Stimulated activated CD4-positive, alpha-beta T cell treated with anti-CD3 and anti-CD28 coated beads, Interleukin-4, amount 100 ng/mL, for 24 hours (primary cell): Measurements from ENCODE around the gene CLMP.

ENCODE experiments used
- DNase-seq: peaks from one replicate; pipeline ENCODE4 v3.0.0-alpha.2; 2020

The CLMP gene

DNA sequence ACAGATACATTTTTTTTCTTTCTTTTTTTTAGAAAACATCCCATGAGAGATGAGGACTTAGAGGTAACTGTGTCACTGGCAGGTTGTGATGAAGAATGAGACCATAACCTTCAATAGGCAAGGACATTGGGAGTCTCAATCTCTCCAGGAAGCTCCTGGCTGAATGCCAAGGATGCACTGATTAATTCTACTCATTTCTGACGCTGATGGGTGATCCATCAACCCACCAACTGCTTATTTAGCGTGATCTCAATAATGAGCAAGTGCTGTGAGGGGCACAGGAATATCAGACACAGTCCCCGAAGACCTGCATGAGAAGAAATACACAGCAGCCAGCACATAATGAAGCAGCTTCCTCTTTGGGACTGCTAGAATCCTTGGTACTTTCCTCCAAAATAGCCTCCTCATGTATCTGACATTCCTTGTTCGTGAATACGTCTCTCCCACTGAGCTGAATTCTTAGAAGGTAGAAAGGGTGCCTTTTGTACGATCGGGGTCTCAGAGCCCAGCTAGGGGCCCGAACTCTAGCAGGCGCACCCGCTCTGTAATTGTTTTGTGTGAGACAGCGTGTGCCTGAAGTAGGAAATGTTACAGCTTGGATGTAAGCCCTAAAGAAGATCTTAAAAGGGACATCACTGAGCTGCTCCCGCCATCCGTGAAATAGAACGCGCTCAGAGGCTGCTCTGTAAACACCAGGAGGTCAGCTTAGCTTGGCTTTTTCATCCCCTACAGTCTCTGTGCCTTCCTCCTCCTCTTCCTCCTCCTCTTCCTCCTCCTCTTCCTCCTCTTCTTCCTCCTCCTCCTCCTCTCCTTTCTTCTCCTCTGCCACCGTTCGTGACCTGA, 7.2 kb downstream of the CLMP start:
- no peak for DNase-seq

DNA sequence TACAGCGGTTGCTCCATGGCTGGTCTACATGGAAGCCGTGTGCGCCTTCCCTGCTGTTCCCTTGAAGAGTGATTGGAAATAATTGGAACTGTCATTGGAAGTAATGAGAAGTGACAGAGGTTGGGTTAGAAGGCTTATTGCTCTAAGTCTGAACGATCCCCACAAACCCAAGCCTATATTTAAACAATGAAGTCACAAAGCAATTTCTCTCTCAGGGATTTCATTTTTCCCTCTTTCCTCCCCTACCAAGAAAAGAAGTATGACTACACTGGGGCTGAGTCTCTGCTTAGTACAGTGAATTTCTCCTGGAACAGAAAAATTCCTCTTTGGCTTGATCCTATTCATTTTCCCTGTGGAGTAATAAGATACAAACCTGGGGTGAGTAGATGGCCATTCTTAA, 7.8 kb downstream of the CLMP start:
- DNase-seq: no peak

DNA sequence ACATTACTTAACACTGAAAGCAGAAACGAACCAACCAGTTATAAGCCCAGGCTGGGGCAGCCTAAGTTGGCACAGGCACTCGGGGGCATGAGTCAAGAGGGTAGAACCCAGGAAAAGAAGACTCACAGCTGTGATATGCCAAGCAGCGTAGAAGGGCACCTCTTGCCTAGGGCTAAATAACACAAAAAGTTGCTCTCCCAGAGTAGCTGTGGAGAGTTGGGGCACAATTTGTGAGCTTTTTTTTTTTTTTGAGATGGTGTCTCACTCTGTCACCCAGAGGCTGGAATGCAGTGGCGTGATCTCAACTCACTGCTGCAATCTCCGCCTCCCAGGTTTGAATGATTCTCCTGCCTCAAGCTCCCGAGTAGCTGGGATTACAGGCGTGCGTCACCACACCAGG, 8.8 kb downstream of the CLMP start:
- DNase-seq: no peak

DNA sequence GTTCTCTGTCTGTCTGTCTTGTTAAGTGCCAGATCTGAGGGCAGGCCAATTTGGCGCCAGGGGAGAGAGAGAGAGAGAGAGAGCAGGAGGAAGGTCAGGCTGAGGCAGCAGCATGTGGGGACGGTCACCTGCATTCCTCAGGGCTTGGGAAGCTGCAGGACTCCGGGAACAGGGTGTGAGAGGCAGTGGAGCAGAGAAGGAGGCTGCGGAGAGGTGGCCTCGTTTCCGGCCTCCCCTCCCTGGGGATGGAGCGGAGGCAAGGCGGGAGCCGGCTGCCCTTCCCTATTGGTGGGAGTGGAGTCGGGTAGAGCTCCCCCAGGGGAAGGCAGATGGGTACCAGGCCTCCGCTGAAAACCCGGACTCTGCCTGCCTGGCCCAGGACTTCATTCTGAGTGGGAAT, 9.7 kb downstream of the CLMP start:
- no peak for DNase-seq

DNA sequence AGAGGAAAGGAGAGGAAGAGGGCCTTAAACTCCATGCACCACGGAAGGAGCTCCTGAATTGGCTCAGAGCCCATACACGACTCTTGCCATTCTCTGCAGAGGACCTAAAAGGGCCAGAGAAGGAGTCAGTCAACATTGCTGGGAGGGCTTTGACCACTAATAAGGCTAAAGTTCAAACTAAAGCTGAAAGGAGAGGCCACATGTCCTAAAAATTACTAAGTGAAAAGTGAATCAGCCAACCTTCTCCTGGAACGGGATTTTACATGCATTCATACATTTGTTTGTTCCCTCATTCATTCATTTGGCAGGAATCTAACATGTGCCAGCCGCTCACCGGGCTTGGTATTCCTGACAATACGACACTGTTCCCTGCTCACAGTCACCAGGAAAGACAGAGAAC, 10.5 kb downstream of the CLMP start:
- DNase-seq: no peak

DNA sequence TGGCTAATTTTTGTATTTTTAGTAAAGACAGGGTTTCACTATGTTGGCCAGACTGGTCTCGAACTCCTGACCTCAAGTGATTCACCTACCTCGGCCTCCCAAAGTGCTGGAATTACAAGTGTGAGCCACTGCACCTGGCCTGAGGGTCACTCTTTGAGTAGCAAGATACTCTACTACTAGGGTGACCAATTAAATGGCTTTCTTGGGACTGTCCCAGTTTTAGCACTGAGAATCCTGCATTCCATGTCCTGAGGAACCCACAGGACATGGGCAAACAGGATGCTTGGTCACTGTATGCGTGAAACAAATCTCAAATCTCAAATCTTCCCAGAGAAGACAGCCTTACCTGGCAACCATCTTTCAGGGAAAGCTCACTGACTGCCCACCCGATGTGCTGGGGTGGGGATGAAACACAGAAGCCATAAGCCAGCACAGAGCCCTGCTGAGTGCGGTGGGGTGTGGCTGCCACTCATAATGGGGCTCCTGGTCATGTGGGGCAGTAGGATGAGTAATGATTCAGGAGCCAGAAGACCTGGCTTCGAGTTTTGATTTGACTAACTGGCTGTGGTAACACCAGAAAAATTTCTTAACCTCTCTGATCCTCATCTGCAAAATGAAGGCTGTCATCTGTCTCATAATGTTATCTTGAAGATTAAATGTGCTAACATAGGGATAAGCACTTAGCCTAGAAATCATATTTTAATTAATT, 11.5 kb downstream of the CLMP start:
- DNase-seq: no peak

DNA sequence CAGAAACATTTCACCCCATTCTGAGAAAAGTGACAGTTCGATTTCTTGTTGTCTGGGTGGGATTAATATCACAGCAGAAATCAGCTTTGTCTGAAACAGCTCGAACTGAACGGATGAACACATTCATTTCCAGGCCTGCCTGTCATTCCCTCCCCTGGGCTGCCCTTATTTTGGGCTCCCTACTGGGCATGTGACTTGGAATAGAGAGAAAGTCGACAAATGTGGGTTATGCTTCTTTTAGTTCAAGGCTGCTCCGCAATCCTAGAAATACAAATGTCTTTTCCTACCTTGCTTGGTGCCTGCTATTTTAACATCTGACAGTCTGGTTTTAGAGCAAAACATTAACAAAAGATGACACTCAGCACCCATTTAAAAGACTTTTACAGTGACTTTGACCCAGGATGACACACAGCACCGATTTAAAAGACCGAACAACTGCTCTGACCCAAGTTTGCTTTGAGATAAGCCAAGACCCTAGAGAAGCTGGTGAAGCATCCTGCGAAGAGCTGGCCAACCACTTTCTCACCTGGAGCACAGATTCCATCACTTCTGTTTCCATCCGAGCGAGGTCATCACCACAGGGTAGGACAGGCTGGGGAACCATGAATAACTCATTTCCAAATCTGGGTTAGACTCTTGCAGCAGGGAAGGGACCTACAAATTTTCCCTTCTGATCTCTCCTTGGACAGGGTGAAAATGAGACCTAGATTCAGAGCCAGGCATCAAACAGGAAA, 13.1 kb downstream of the CLMP start:
- DNase-seq: no peak

DNA sequence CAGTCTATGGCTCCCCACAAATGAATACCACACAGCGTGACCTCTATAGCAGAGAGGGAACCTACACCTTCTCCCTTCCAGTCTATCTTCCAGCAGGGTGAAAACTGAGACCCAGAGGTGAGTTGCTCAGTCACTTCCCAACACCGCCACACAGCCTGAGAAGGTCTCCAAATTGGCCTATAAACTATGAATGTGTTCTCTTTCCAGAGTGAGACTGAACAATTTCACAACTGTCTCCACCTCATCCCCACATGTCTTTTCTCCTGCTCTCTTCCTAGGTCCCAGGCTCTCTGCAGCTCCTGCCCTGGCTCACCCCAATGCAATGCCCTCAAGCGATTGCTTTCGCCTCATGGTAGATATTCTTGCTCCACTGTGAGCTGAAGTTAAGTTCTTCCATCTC, 14.0 kb downstream of the CLMP start:
- DNase-seq: no peak

DNA sequence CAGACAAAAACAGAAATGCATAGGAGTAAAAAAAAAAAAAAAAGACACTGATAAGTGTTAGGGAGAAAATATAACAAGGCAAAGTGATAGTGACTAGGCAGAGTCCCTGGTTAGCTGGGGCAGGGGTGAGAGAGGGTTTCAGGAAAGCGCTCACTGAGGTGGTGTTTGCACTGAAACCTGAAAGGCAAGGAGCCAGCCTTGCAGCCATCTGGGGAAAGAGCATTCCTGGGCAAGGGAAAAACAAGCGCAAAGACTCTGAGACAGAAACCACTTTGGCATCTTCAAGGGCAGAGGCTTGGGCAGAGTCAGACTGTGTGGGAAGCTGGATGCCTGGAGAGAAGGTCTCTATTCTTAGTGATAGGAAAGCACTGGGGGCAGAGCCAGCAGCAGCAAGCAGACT, 14.5 kb downstream of the CLMP start:
- no peak for DNase-seq

DNA sequence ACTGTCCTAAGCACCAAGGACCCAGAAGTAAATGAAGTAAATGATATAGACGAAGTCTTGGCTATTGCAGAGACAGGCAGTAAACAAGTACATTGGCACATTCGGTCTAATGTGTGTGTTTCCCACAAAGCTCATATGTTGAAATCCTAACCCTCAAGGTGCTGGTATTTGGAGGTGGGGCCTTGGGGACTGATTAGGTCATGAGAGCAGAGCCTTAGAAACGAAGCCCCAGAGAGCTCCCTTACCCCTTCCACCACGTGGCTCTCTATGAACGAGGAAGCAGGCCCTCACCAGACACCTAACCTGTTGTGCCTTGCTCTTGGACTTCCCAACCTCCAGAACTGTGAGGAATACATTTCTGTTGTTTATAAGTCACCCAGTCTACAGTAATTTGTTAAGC, 14.9 kb downstream of the CLMP start:
- DNase-seq: no peak

DNA sequence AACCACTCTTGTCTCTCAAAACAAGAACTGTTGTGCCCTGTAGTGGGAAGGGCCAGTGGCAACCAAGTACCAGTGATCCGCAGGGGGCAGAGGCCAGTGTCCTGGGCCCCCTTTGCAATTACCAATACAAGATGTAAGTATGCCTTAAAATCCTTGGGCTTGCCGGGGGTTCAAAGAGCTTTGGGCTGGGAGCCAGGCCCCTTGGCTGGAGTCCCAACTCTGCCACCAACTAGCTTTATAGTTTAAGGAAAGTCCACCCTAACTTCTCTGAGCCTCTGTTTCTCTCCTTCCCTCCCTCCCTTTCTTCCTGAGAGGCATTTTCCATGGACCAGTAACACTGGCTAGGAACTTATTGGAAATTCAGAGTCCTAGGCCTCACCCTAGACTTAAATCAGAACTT, 15.5 kb downstream of the CLMP start:
- DNase-seq: no peak

DNA sequence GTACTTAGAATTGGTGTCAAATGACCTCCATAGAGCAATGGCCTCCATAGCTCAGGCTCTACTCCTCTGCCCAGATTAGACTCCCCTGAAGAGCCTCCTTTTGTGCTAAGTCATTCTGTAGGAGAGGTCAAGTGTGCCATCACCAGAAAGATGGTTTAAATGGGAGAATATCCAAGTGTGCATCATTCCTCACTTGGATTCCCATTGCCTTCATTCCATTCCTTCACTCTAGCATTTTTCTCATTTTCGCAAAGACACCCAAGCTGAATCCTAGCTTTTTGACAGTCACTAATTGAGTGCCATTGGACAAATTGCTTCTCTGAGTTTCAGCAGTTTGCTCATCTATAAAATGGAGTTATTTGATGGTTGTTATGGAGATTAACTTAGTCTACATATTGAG, 16.9 kb downstream of the CLMP start:
- no peak for DNase-seq

DNA sequence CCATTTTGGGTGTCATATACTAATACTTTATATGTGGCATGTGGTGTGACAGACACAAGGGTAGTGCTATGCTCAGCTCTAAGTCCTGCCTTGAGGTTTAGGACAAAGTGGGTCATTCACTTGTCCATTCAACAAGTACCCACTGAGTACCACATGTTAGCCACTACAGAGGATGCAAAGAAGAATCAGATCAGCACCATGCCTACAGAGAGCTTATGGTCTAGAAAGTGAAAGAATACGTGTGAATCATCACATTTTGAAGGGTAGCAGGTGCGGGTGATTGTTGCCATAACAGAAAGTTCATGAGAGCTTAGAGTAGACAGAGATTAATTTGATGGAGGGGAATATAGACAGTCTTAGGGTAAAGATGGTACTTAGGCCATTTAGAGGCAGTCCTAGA, 18.3 kb downstream of the CLMP start:
- DNase-seq: no peak

DNA sequence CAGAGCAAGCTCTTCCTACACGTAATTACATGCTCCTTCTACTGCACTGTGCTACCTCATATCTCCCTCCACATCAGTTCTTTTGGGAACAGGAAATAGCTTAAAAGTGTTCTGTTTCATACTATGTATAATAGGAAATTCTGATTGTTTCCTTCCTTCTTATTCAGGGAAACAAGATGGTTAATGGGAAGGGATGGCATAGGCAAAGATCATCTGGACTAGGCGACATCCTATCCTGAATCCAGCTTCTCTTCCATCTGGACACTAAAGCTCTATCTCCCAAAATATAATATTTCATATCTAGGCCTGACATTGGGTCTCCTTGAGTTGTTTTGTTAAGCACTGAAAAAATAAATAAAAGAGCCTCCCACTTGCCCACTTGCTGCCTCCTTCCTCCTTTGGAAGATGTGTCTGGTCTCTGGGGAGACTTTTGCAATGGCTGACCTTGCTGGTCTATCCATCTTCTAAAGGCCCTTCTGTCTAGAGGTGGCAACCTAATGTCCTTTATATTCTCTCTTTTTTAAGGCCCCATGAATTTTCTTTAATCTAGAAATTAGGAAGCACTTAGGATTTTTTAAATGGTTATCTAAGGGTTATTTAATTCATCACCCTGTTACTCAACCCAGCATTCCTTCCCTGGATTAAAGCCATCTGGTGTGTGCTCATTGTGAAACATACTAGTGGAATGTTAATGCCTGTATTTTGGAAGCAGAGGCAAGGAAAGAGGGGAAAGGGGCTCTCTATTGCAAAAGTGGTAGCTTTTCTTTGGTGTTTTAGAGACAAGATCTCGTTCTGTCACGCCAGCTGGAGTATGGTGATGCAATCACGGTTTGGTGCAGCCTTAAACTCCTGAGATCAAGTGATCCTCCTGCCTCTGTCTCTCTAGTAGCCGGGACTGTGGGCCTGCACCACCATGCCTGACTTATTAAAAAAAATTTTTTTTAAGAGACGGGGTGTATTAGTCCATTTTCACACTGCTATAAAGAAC, 20.6 kb downstream of the CLMP start:
- DNase-seq: no peak

DNA sequence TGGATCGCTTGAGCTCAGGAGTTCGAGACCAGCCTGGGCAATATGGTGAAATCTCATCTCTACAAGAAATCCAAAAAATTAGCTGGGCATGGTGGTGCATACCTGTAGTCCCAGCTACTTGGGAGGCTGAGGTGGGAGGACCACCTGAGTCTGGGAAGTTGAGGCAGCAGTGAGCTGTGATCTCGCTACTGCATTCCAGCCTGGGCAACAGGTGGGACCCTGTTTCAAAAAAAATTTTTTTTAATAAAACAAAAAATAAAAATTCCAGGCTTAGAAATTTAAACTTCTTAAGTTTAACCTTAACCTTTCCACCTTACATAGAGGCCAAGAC, 21.2 kb downstream of the CLMP start:
- no peak for DNase-seq

DNA sequence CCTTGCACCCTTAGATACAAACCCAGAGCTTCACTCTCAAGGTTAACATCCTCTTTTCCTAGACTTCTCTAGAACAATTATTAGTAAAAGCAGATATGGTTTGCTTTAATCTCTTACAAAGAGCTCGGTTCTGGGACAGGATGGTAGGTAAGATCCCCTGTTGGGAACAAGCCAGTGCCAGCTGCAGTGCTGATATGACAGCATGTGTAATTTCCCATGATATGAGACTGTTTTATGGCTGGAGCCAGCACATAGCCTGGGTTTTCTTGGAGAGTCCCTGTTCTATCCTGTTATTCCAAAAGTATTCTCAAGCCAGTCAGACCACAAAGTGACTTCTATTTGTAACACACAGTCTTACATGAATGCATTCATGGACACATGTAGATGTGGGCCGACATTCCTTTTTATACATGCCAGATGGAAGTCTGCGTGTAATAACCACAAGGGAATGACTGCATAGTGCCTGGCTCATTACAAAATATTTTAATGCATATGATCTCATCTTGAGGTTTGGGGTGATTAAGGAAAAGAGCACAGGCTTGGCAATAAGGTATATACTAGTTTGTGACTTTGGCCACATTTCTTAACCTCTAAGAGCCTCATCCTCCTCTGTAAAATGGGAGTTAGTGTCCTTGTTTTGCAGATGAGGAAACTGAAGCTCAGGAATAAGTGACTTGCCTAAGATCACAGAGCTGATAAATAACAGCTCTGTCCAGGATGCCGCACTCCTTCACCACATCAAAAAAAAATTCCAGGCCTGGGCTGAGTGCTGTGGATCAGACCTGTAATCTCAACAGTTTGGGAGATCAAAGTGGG, 21.8 kb downstream of the CLMP start:
- DNase-seq: no peak

DNA sequence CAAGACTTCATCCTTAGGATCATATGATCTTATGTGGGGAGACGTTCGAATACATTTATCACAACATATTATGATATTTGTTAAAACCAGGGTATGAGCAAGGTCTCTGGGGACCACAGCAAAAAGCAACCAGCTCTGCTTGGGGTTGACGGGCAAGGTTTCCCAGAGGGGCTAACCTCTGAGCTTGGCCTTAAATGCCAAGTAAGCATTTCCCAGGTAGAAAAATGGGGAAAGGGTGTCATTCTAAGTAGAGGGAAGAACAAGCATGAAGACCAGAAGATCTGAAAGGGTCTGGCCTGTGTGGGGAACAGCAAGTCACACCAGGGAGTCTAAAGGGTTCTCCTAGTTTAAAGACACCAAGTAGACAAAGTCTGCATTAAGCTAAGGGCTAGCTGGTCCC, 24.1 kb downstream of the CLMP start:
- DNase-seq: no peak

DNA sequence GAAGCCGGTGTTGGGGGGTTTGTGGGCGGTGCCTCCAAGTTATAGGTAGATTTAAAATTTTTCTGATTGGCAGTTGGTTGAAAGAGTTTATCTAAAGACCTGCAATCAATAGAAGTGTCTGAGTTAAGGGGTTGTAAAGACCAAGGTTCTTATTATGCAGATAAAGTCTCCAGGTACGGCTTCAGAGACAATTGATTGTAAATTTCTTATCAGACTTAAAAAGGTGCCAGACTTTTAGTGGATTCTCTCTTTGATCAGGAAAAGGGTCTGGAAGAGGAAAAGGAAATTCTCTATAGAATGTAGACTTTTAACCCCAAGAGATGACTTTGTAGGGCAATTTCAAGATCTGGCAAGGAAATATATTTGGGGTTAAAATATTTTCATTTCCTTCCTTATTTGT, 25.2 kb downstream of the CLMP start:
- DNase-seq: no peak

DNA sequence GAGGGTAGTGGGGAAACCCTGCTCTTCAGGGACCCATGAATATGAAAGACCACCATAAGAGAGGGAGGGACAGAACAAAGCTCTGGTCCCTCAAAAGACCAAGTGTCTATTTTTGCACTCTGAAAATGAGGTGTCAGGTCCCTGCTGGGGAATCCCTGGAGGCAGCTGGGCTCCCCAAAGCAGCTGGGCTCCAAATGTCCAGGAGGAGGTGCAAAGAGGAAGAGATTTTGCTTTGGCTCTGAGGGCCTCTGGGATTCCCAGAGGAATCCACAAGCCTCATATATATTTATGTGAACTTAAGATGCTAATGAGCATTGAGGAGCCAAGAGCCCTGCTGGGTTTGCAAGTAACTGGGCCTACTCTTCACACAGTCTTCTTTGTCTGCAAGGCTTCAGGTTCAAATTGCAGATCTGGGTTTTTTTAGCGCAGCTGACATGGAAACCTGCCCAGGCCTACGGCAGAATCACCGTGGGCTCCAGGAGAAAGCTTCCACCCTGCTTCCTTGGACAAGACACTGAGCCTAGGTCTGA, 26.0 kb downstream of the CLMP start:
- no peak for DNase-seq

DNA sequence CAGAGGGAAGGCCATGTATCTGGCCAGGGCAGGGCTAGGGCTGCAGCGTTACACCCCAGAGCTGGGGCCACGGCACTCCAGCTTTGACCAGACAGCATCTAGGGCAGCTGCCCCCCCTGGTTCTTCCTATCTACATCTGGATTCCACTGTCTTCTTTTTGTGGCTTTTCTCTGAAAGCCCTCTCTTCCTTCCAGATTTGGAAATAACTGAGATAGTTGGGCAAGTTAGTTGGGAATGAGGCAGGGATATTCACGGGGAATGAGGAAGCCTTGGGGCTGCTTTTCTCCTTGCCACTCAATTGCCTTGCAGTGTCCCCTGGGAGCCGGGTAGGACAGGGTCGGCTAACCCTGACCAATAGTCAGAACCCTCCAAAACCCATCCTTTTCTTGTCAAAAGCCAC, 26.8 kb downstream of the CLMP start:
- DNase-seq: no peak

DNA sequence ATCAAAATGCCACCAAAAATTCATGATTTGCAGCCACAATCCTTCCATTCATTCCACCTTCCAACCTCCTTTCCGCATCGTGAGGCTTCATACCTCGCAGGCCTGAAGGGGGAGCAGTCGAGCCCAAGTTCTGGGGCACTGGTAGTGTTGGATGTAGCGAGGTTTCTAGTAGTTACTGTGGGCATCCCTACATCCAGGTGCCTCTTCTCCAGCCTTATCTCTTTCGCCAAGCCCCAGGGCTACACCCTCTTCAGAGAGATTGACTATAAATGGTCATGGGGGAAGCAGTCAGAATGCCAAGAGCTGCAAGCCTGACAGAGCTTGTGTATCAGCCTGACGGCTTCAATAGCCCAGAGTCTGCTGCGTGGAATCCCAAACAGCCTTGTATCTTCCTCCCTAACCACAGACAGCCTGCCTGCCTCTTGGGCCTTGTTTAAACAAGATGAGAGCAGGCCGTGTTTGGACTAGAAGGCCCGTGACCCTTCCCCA, 28.9 kb downstream of the CLMP start:
- DNase-seq: no peak
